ENCODE results near the gene RAB26.

Gene RAB26

GRCh38 chr16:2150418-2151187, 2.2 kb downstream of the RAB26 start:
- in situ Hi-C loops (cut with HindIII; ENCODE audit: low pct_unique_long_range_greater_than_20kb, low sequenced_read_pairs), result no loop called here
- peak in 1 of 2 experiments; percentile 65 for DNase-seq (ENCODE audit: low read depth in 1 of 2, low spot score in 1 of 2)
- TF ChIP-seq JUND (IDR thresholded peaks at IDR 0.05; ENCODE audit: low read depth), result no peak

DNA sequence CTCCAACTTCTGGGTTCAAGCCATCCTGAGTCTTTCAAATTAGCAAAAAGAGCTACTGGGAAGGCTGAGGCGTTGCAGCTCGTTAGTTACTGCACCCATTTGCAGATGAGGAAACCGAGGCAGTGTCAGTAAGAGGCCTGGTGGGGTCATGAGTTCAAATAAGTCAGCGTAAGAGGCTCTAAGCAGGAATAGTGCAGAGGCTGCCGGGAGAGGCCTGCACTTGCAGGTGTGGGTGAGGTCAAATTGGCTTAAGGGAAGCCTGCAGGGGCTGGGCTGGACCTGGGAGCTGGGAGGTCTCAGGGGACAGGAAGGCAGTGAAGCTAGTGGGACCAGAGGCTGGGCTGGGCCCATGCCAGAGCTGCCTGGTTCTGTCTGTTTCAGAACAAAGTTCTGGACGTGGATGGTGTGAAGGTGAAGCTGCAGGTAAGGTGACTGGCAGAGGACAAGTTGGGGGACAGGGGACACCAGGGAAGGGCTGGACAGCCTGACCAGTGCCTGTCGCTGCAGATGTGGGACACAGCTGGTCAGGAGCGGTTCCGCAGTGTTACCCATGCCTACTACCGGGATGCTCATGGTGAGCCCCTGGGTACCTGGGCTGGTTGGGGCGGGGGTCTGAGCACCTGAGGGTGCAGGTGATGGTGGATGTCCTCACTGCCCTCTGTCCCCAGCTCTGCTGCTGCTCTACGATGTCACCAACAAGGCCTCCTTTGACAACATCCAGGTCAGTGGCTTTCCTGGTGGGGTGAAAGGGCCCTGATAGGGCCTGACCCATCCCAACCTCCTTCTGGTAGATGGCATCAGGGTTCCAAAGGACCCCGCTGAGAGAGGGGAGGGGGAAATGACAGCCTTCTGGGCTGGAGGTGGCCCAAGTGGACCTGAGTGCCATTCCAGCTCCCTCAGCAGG, 3.0 kb downstream of the RAB26 start:
- in situ Hi-C loops (cut with HindIII; ENCODE audit: low pct_unique_long_range_greater_than_20kb, low sequenced_read_pairs), result no loop called here
- no peak for DNase-seq (ENCODE audit: low read depth in 1 of 2, low spot score in 1 of 2)
- TF ChIP-seq JUND (IDR thresholded peaks at IDR 0.05; ENCODE audit: low read depth), result no peak

GRCh38 chr16:2152695-2153506, 4.5 kb downstream of the RAB26 start:
- peak in 1 of 2 experiments; percentile 59 for DNase-seq (ENCODE audit: low read depth in 1 of 2, low spot score in 1 of 2)
- in situ Hi-C loops (cut with HindIII; ENCODE audit: low pct_unique_long_range_greater_than_20kb, low sequenced_read_pairs), result no loop called here

DNA sequence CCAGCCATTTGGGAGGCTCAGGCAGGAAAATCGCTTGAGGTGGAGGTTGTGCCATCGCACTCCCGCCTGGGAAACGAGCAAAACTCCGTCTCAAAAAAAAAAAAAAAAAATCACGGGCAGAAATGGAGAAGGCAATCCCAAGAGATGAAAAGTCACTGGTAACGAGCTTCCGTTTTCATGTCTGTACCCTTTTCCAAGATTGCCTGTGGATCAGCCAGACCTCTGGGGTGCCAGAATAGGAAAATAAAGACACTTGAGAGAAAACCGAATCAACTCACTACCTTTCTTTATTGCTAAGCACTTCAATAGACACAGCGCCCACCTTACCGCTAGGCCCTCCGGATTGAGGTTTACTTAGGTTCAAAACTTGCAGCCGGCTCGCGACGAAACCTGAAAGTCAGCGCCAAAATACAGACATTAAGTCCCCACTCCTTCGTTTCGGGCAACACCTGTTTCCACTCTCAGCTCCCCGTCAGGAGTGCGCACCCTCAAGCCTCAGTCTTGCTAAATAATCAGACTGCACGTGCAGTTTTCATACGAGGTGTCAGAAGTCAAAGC, 6.2 kb downstream of the RAB26 start:
- in situ Hi-C loops (cut with HindIII; ENCODE audit: low pct_unique_long_range_greater_than_20kb, low sequenced_read_pairs), result no loop called here
- TF ChIP-seq JUND (IDR thresholded peaks at IDR 0.05; ENCODE audit: low read depth), result no peak
- no peak for DNase-seq (ENCODE audit: low read depth in 1 of 2, low spot score in 1 of 2)

More at GRCh38 chr16:2152695-2153506, 4.5 kb downstream of the RAB26 start:
- no peak for TF ChIP-seq JUND (IDR thresholded peaks at IDR 0.05; ENCODE audit: low read depth)

DNA sequence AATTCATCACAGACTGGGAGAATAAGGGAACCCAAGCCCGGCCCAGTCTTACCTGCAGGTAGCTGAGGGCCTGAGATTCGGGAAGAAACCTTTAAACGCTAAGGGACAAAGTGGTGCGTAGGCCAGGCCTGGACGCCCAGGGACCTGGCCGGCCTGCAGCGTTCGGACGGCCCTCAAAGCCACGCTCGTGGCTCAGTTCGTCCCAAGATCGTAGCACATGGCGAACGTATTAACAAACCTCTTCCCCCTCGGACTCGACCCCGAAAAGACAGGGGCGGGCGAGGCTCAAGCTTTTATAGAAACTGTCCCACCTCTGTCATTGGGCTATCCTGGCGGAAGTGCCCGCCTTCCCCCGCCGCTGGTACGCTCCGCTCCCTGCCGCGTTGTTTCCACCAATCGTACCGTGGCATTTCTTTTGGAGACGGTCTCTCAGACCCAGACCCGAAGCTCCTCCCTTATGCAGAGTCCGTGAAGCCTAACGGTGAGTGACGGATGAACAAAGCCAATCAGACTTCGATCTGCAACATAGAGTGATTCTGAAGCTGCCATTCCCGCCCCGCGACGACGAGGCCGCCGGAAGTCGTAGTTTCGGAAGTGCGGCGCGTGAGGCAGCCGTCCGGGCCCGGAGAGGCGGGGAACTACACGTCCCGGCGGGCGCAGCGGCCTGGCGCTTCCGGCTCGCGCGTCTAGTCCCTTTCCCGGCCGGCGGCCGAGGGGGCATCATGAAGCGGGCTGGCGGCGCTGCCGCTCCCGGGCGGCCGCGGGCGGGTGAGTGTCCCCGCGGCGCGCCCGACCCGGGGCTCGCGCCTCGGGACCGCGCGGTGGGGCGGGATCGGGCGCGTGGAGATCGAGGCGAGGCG, 6.9 kb downstream of the RAB26 start, which contains the start of gene TRAF7:
Gene TRAF7 (plus strand): TSS at position 692 of the 860 bp plus-strand sequence. CDS start 8,139 bp downstream, outside the sequence.
- DNase-seq (ENCODE audit: low read depth in 1 of 2, low spot score in 1 of 2), result peak; percentile 100
- no peak for TF ChIP-seq JUND (IDR thresholded peaks at IDR 0.05; ENCODE audit: low read depth)
- in situ Hi-C loops (cut with HindIII; ENCODE audit: low pct_unique_long_range_greater_than_20kb, low sequenced_read_pairs), result no loop called here

DNA sequence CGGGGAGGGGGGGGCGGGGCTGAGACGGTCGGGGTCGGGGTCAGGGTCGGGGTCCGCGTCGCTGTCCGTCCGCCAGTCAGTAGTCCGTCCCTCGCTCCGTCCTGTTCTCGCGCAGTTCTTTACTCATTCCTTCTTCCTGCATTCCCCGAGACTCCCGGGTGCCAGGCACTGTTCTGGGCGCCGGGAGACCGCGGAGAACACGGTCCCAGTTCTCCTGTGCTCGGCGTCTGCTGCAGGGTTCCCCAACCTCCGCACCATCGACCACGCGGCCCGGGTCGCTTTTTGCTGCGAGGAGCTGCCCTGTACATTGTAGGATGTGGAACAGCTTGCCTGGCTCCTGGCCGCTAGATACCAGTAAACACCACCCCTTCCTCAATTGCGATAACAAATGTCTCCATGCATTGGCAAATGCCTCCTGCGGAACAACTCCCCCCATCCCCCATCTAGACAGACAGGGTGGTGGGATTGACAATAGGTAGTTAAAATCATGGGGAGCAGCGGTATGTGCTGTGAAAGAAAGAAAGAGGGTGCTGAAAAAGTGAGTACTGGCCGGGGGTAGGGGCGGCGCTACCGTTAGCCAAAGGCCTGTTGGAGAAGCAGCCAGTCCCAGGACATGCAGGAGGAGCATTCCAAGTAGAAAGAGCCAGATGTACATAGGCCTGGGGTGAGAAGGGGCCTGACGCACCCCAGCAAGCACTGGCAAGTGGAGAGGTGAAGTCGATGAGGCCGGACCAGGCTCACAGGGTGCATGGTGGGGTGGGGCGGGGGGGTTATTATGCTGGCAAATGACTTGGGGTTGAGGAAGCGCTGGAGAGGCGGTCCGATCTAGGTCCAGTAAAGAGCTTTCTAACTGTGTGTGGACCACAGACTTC, 7.8 kb downstream of the RAB26 start:
- peak in 1 of 2 experiments; percentile 31 for DNase-seq (ENCODE audit: low read depth in 1 of 2, low spot score in 1 of 2)
- in situ Hi-C loops (cut with HindIII; ENCODE audit: low pct_unique_long_range_greater_than_20kb, low sequenced_read_pairs), result no loop called here
- TF ChIP-seq JUND (IDR thresholded peaks at IDR 0.05; ENCODE audit: low read depth), result no peak

DNA sequence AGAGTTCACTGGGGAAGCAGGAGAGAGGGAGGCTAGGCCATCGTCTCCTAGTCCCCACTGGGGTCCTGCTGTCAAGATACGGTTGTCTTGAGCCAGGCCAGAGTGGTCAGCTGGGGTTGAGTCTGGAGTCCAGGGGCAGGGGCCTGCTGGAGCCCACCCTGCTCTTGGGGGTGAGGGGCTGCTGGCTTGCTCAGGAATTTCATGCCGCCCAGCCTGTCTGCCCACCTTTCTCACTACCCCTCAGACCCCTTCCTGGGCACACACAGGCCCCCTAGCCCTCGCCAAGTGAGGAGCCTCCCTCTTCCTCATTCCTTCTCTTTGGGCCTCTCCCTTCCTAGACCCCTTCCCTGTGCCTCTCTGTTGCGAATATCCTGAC, 8.4 kb downstream of the RAB26 start:
- no peak for TF ChIP-seq JUND (IDR thresholded peaks at IDR 0.05; ENCODE audit: low read depth)
- in situ Hi-C loops (cut with HindIII; ENCODE audit: low pct_unique_long_range_greater_than_20kb, low sequenced_read_pairs), result no loop called here
- no peak for DNase-seq (ENCODE audit: low read depth in 1 of 2, low spot score in 1 of 2)

DNA sequence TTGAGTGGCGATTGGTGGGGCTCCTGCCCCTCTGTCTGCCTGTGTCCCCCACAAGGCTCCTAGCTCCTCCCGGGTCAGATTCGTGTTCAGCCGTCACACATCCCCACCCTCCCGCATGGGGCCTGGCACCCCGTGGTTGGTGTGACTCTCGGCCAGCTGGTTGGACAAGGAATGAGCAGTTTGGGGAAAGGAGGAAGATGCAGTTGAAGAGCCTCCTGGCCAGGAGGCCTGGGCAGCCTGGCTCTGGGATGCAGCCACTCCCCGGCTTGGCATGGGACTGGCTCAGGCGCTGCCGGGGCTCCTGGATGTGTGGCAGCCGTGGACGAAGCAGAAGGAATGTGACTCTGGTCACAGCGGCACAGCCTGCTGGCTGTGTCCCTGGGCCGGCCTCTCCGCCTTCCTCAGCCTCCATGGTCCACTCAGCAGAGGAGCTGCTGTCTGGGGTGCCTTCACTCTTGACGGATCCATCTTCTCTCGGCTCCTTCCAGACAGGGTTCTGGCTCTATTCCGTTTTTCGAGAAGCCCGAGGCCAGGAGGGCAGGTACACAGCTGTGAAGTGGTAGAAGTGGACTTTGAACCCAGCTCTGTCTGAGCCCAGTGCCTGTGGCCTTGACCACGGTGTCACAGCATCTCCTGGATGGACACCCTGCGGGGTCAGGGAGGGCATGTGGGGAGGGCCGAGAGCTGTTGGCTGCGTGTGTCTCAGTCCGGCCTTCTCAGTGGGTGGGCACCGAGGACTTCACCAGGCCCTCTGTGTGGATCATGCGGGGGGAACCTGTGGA, 9.2 kb downstream of the RAB26 start:
- DNase-seq (ENCODE audit: low read depth in 1 of 2, low spot score in 1 of 2), result no peak
- no peak for TF ChIP-seq JUND (IDR thresholded peaks at IDR 0.05; ENCODE audit: low read depth)
- in situ Hi-C loops (cut with HindIII; ENCODE audit: low pct_unique_long_range_greater_than_20kb, low sequenced_read_pairs), result no loop called here

GRCh38 chr16:2158262-2158638, 9.8 kb downstream of the RAB26 start:
- TF ChIP-seq JUND (IDR thresholded peaks at IDR 0.05; ENCODE audit: low read depth), result no peak
- in situ Hi-C loops (cut with HindIII; ENCODE audit: low pct_unique_long_range_greater_than_20kb, low sequenced_read_pairs), result no loop called here

More at GRCh38 chr16:2158262-2158638, 9.8 kb downstream of the RAB26 start:
- DNase-seq (ENCODE audit: low read depth in 1 of 2, low spot score in 1 of 2), result no peak
